ENCODE data around the gene KCNQ5. TPM values are rescaled to one million over a fixed set of nuclear protein-coding genes. Genes with fewer than 3 reads are reported as not detected.

KCNQ5 gene
- total RNA-seq, 4 donors from 2014 or later = 0.52 to 0.97 (median 0.59) TPM

- DNase-seq (ENCODE audit: low spot score in 2 of 2) = no peak
- intact Hi-C loops (cut with DNase I; ENCODE audit: low total_unique reads) = no loop called here
- WGBS, 2 donors = 43 to 56% methylated on average over 4 of the region's 4 CpGs
- TF ChIP-seq CTCF (IDR thresholded peaks at IDR 0.05) (no peak), POLR2A (IDR thresholded peaks at IDR 0.05) (no peak)
- no peak overlapping the region for H3K4me3 ChIP-seq (ENCODE audit: low read depth, poor library complexity, severe bottlenecking)
Observed at GRCh38 chr6:73062130-73062529, 440.3 kb downstream of the KCNQ5 start.

GRCh38 chr6:73062837-73063236, 441.0 kb downstream of the KCNQ5 start:
- DNase-seq (ENCODE audit: low spot score in 2 of 2) = no peak
- 56 to 59% methylated on average over 2 of the region's 2 CpGs for WGBS, 2 donors
- intact Hi-C loops (cut with DNase I; ENCODE audit: low total_unique reads) = no loop called here
- H3K4me3 ChIP-seq (ENCODE audit: low read depth, poor library complexity, severe bottlenecking) = no peak overlapping the region
- TF ChIP-seq POLR2A (IDR thresholded peaks at IDR 0.05) (no peak), CTCF (IDR thresholded peaks at IDR 0.05) (no peak)

- intact Hi-C loops (cut with DNase I; ENCODE audit: low total_unique reads) = no loop called here
- WGBS, 2 donors = 70 to 82% methylated on average over 1 of the region's 1 CpG
- no peak for DNase-seq (ENCODE audit: low spot score in 2 of 2)
- no peak for TF ChIP-seq POLR2A (IDR thresholded peaks at IDR 0.05)
- H3K4me3 ChIP-seq (ENCODE audit: low read depth, poor library complexity, severe bottlenecking) = no peak overlapping the region
Observed at GRCh38 chr6:73064266-73064665, 442.4 kb downstream of the KCNQ5 start.

GRCh38 chr6:73073238-73073637, 451.4 kb downstream of the KCNQ5 start:
- DNase-seq (ENCODE audit: low spot score in 2 of 2) = no peak
- WGBS, 2 donors = 80 to 96% methylated on average over 2 of the region's 2 CpGs
- intact Hi-C loops (cut with DNase I; ENCODE audit: low total_unique reads) = no loop called here
- TF ChIP-seq CTCF (IDR thresholded peaks at IDR 0.05) (no peak), POLR2A (IDR thresholded peaks at IDR 0.05) (no peak)
- H3K4me3 ChIP-seq (ENCODE audit: low read depth, poor library complexity, severe bottlenecking) = no peak overlapping the region

GRCh38 chr6:73074175-73074574, 452.3 kb downstream of the KCNQ5 start:
- TF ChIP-seq POLR2A (IDR thresholded peaks at IDR 0.05) = no peak
- no peak for TF ChIP-seq CTCF (IDR thresholded peaks at IDR 0.05)
- 44 to 47% methylated on average over 1 of the region's 1 CpG for WGBS, 2 donors
- no peak overlapping the region for H3K4me3 ChIP-seq (ENCODE audit: low read depth, poor library complexity, severe bottlenecking)
- DNase-seq (ENCODE audit: low spot score in 2 of 2) = no peak
- intact Hi-C loops (cut with DNase I; ENCODE audit: low total_unique reads) = no loop called here

- no peak for TF ChIP-seq POLR2A (IDR thresholded peaks at IDR 0.05)
- no peak for TF ChIP-seq CTCF (IDR thresholded peaks at IDR 0.05)
- DNase-seq (ENCODE audit: low spot score in 2 of 2) = no peak
- H3K4me3 ChIP-seq (ENCODE audit: low read depth, poor library complexity, severe bottlenecking) = no peak overlapping the region
- intact Hi-C loops (cut with DNase I; ENCODE audit: low total_unique reads) = no loop called here
Observed at GRCh38 chr6:73076211-73076954, 454.5 kb downstream of the KCNQ5 start.
